ENCODE results near the gene SMDT1.

SMDT1 gene

DNA sequence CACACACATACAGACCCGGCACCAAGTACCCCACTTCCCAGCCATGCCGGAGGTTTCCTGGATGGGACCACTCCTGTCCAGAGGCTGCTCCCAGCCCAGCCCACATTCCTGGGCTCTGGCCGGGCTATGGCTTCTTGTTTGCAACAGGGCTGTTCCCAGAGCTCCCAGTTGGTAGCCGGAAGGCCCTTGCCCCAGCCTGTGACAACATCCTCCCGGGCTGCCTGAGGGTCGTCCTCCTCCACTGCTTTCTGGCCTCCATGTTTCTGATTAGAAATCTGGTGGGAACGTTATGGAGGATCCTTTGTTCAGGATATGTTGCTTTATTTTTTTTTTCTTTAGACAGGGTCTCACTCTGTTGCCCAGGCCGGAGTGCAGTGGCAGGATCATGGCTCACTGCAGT, 52.1 kb downstream of the SMDT1 start:
- peaks cover 0 to 3% of the 10 kb centered on the region in 2 donors for H3K4me1 Mint-ChIP-seq (ENCODE audit: low read depth in 2 of 2)
- DNase-seq (no peak), ATAC-seq (replicated peaks) (no peak)
- H3K36me3 Mint-ChIP-seq (ENCODE audit: insufficient read depth), result peaks cover 17% of the 10 kb centered on the region
- H3K27me3 Mint-ChIP-seq, result no peaks in the 10 kb centered on the region
- H3K9me3 Mint-ChIP-seq, result no peaks in the 10 kb centered on the region
- no peak overlapping the region for H3K4me3 Mint-ChIP-seq
- H3K27ac Mint-ChIP-seq, result no peak overlapping the region

DNA sequence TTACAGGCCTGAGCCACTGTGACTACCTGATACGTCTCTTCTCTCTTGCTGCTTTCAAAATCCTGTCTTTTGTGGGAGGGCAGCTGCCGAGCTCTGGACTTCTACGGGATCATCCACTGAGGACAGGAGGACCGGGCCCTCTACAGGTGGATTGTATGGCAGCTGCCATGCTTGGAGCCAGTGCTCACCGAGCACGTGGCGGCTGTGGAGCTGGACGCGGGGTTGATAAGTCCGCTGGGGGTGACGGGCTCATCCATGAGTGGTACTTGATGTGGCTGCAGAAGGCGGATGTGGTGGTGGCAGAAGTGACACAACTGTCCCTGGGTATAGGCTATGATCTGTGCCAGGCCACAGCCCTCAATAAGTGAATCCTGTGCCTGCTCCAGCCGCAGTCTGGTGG, 53.0 kb downstream of the SMDT1 start:
- Mint-ChIP-seq H3K4me3 (no peak overlapping the region), H3K9me3 (no peaks in the 10 kb centered on the region), H3K27me3 (no peaks in the 10 kb centered on the region), H3K27ac (no peak overlapping the region), H3K36me3 (ENCODE audit: insufficient read depth) (peaks cover 17% of the 10 kb centered on the region), H3K4me1 (ENCODE audit: low read depth in 2 of 2) (peaks cover 0 to 3% of the 10 kb centered on the region in 2 donors)
- DNase-seq (no peak), ATAC-seq (replicated peaks) (no peak)

All from effector memory CD8-positive, alpha-beta T cell (primary cell).